ENCODE measurements around the gene CD40. TPM values are rescaled to one million over a fixed set of nuclear protein-coding genes. Genes with fewer than 3 reads are reported as not detected.
"Not testable (repeated sequence)": the region's sequence is repeated elsewhere in the genome, so short reads cannot be mapped to it uniquely, and the experiment has no call there.

Gene CD40
- total RNA-seq, 1 donor from 2014 or later, result 1.5 TPM

GRCh38 chr20:46099491-46100287 lies 18.4 kb upstream of the CD40 start:
- no peak for TF ChIP-seq CTCF (conservative IDR thresholded peaks at IDR 0.05)
- peaks cover 67% of the 10 kb centered on the region for H3K27me3 Mint-ChIP-seq
- H3K4me1 Mint-ChIP-seq (ENCODE audit: unreplicated experiment), result no peaks in the 10 kb centered on the region
- H3K4me3 Mint-ChIP-seq, result no peak overlapping the region
- DNase-seq (ENCODE audit: extremely low spot score, unreplicated experiment), result no peak
- H3K27ac Mint-ChIP-seq, result no peak overlapping the region
- no peaks in the 10 kb centered on the region for H3K36me3 Mint-ChIP-seq
- H3K9me3 Mint-ChIP-seq, result no peaks in the 10 kb centered on the region

GRCh38 chr20:46100444-46100843 lies 17.7 kb upstream of the CD40 start:
- H3K36me3 Mint-ChIP-seq; H3K4me3 Mint-ChIP-seq; H3K27ac Mint-ChIP-seq; DNase-seq (ENCODE audit: extremely low spot score, unreplicated experiment); H3K9me3 Mint-ChIP-seq; H3K4me1 Mint-ChIP-seq (ENCODE audit: unreplicated experiment): not testable (repeated sequence)
- peaks cover 70% of the 10 kb centered on the region for H3K27me3 Mint-ChIP-seq

DNA sequence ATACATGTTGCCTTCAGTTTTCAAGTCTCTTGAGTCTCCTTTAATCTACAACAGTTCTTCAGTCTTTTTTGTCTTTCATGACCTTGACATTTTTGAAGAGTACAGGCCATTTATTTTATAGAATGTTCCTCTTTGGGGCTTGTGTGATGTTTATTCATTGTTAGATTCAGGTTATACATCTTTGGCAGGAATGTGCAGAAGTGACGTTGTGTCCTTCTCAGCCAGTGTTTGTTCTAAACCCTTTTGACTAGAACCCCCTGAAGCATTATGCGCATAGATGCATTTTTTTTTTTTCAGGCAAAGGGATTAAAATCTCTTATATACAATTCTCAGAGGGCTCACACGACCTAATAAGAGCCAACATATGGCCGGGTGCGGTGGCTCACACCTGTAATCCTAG lies 17.1 kb upstream of the CD40 start:
- H3K27me3 Mint-ChIP-seq, result peaks cover 71% of the 10 kb centered on the region

DNA sequence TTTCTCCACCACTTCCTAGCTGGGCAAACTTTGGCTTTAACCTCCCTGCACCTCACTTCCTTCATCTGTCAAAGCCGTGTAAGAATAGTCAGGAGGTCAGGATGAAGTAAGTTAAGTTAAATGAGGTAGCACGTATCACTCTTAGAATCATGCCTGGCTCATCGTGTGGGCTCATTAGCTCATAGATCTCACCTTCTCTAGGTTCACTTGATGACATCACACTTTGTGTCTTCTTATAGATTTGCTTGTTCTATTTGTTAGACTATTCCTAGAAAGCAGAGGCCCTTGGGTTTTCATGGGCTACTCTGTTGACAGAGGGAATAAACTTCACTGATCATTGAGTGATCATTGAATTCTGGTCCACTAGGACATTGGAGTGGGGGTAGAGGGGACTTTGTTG lies 16.2 kb upstream of the CD40 start:
- no peak for DNase-seq (ENCODE audit: extremely low spot score, unreplicated experiment)
- TF ChIP-seq CTCF (conservative IDR thresholded peaks at IDR 0.05), result no peak
- Mint-ChIP-seq H3K9me3 (no peaks in the 10 kb centered on the region), H3K27me3 (peaks cover 68% of the 10 kb centered on the region), H3K27ac (no peak overlapping the region), H3K4me1 (ENCODE audit: unreplicated experiment) (no peaks in the 10 kb centered on the region), H3K36me3 (no peaks in the 10 kb centered on the region), H3K4me3 (no peak overlapping the region)

More for the DNA sequence above, 17.1 kb upstream of the CD40 start:
- Mint-ChIP-seq H3K36me3 (no peaks in the 10 kb centered on the region), H3K9me3 (no peaks in the 10 kb centered on the region), H3K4me1 (ENCODE audit: unreplicated experiment) (no peaks in the 10 kb centered on the region), H3K27ac (no peak overlapping the region), H3K4me3 (no peak overlapping the region)
- no peak for DNase-seq (ENCODE audit: extremely low spot score, unreplicated experiment)
- no peak for TF ChIP-seq CTCF (conservative IDR thresholded peaks at IDR 0.05)

- Mint-ChIP-seq H3K4me3 (no peak overlapping the region), H3K4me1 (ENCODE audit: unreplicated experiment) (no peaks in the 10 kb centered on the region), H3K9me3 (no peaks in the 10 kb centered on the region), H3K27me3 (peaks cover 69% of the 10 kb centered on the region), H3K36me3 (no peaks in the 10 kb centered on the region), H3K27ac (no peak overlapping the region)
- DNase-seq (ENCODE audit: extremely low spot score, unreplicated experiment), result no peak
- no peak for TF ChIP-seq CTCF (conservative IDR thresholded peaks at IDR 0.05)
Measured at GRCh38 chr20:46102940-46103339, 15.2 kb upstream of the CD40 start.

DNA sequence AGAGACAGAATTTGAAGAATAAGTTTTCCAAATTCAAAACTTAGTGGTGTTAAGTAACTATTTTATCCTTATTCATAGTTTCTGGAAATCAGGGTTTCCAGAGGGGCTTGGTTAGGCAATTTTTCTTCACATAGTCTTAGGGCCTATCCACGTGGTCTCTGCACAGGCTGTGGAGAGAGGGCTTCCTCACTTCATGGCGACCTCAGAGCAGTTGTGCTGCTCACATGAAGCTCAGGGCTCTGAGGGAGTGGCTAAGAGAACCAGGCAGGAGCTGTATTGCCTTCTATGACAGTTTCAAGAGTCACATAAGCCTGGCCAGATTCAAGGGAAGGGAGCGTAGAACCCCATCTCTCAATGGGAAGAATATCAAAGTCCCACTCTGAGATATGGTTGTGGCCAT lies 13.9 kb upstream of the CD40 start:
- Mint-ChIP-seq H3K9me3 (no peaks in the 10 kb centered on the region), H3K4me1 (ENCODE audit: unreplicated experiment) (no peaks in the 10 kb centered on the region), H3K27me3 (peaks cover 70% of the 10 kb centered on the region), H3K36me3 (no peaks in the 10 kb centered on the region), H3K27ac (no peak overlapping the region), H3K4me3 (no peak overlapping the region)
- no peak for TF ChIP-seq CTCF (conservative IDR thresholded peaks at IDR 0.05)
- DNase-seq (ENCODE audit: extremely low spot score, unreplicated experiment), result no peak
